ENCODE measurements around the gene ALDH1A3. TPM values are rescaled to one million over a fixed set of nuclear protein-coding genes. Genes with fewer than 3 reads are reported as not detected.

Gene ALDH1A3
- total RNA-seq, 1 donor from 2014 or later: 210 TPM

GRCh38 chr15:100949691-100950090 lies 70.1 kb downstream of the ALDH1A3 start:
- DNase-seq (ENCODE audit: low read depth): no peak

GRCh38 chr15:100951965-100952364 lies 72.3 kb downstream of the ALDH1A3 start:
- no peak for TF ChIP-seq CTCF (IDR thresholded peaks at IDR 0.05; ENCODE audit: insufficient read depth, low read length, poor library complexity, severe bottlenecking)
- Histone ChIP-seq H3K27me3 (ENCODE audit: control insufficient read depth, insufficient read depth, low read length) (no peaks in the 10 kb centered on the region), H3K36me3 (ENCODE audit: control insufficient read depth, insufficient read depth, low read length) (no peaks in the 10 kb centered on the region), H3K4me3 (ENCODE audit: low read depth, low read length) (no peak overlapping the region)
- no peak for DNase-seq (ENCODE audit: low read depth)

More at GRCh38 chr15:100949691-100950090, 70.1 kb downstream of the ALDH1A3 start:
- no peak for TF ChIP-seq CTCF (IDR thresholded peaks at IDR 0.05; ENCODE audit: insufficient read depth, low read length, poor library complexity, severe bottlenecking)
- Histone ChIP-seq H3K36me3 (ENCODE audit: control insufficient read depth, insufficient read depth, low read length) (no peaks in the 10 kb centered on the region), H3K27me3 (ENCODE audit: control insufficient read depth, insufficient read depth, low read length) (no peaks in the 10 kb centered on the region), H3K4me3 (ENCODE audit: low read depth, low read length) (no peak overlapping the region)

- Histone ChIP-seq H3K27me3 (ENCODE audit: control insufficient read depth, insufficient read depth, low read length) (no peaks in the 10 kb centered on the region), H3K4me3 (ENCODE audit: low read depth, low read length) (no peak overlapping the region), H3K36me3 (ENCODE audit: control insufficient read depth, insufficient read depth, low read length) (no peaks in the 10 kb centered on the region)
- no peak for TF ChIP-seq CTCF (IDR thresholded peaks at IDR 0.05; ENCODE audit: insufficient read depth, low read length, poor library complexity, severe bottlenecking)
- DNase-seq (ENCODE audit: low read depth): no peak
Measured at GRCh38 chr15:100952566-100952965, 72.9 kb downstream of the ALDH1A3 start.

GRCh38 chr15:100958326-100959065 lies 78.9 kb downstream of the ALDH1A3 start:
- DNase-seq (ENCODE audit: low read depth): peak; percentile 26
- Histone ChIP-seq H3K4me3 (ENCODE audit: low read depth, low read length) (no peak overlapping the region), H3K36me3 (ENCODE audit: control insufficient read depth, insufficient read depth, low read length) (no peaks in the 10 kb centered on the region), H3K27me3 (ENCODE audit: control insufficient read depth, insufficient read depth, low read length) (no peaks in the 10 kb centered on the region)
- TF ChIP-seq CTCF (IDR thresholded peaks at IDR 0.05; ENCODE audit: insufficient read depth, low read length, poor library complexity, severe bottlenecking): no peak

GRCh38 chr15:100959066-100960050 lies 79.7 kb downstream of the ALDH1A3 start:
- no peak for DNase-seq (ENCODE audit: low read depth)
- TF ChIP-seq CTCF (IDR thresholded peaks at IDR 0.05; ENCODE audit: insufficient read depth, low read length, poor library complexity, severe bottlenecking): no peak
- Histone ChIP-seq H3K27me3 (ENCODE audit: control insufficient read depth, insufficient read depth, low read length) (no peaks in the 10 kb centered on the region), H3K36me3 (ENCODE audit: control insufficient read depth, insufficient read depth, low read length) (no peaks in the 10 kb centered on the region), H3K4me3 (ENCODE audit: low read depth, low read length) (no peak overlapping the region)

Other genes starting within 250 kb of the ALDH1A3 start
- gene LRRK1, start 39.5 kb downstream of the ALDH1A3 start, total RNA-seq: 6.6 and 9.0 TPM in 2 replicates

Data from kidney epithelial cell (primary cell).